ENCODE data around the gene CACNA2D2.

The CACNA2D2 gene

GRCh38 chr3:50430950-50431435 lies 72.4 kb downstream of the CACNA2D2 start:
- DNase-seq (ENCODE audit: low read depth in 2 of 3, low spot score in 2 of 3) = no peak

- no peak for DNase-seq (ENCODE audit: low read depth in 2 of 3, low spot score in 2 of 3)
Measured at GRCh38 chr3:50430191-50430590, 73.2 kb downstream of the CACNA2D2 start.

DNA sequence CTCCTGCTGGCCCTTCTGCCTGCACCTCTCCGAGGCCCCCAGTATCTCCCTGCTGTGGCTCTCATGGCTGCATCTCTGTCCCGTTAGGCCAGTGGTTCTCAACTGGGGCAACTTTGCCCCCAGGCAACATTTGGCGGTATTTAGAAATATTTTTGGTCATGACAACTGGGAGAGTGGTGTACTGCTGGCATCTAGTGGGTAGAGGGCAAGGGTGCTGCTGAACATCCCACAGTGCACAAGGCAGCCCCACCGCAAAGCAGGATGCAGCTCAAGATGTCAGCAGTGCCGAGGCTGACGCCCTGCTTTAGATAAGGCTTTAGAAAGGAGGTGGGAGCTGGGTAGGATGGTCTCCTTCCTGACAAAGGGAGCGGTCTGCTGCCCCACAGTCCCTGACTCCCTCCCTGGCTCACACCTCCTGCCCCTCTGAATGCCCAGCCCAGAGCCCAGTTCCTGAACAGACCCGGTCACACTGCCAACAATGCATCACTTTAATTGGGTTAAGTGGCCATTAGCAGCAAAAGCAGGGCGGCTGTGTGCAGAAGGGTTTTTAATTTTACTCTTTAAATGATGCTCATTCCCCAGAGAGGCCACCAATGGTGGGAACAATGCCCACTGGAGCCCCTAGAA lies 75.3 kb downstream of the CACNA2D2 start:
- no peak for DNase-seq (ENCODE audit: low read depth in 2 of 3, low spot score in 2 of 3)

DNA sequence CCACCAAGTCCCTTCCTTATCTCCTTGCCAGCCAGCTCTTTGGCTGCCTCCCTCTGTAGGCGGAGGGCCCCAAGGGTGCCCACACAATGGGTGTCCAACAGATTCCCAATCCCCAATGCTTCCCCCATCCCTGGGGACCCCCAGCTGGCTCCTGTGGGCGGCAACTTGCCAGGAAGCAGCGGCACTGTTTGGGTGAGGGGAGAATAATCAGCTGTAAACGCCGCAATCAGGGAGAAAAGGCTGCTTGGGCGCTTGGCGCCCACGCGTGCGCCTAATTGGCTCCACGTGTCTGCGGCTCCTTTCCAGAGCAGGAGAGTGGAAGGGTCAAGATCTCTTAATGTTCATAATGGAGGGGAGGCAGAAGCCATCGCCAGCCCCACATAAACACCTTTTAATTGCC lies 76.2 kb downstream of the CACNA2D2 start:
- no peak for DNase-seq (ENCODE audit: low read depth in 2 of 3, low spot score in 2 of 3)

DNA sequence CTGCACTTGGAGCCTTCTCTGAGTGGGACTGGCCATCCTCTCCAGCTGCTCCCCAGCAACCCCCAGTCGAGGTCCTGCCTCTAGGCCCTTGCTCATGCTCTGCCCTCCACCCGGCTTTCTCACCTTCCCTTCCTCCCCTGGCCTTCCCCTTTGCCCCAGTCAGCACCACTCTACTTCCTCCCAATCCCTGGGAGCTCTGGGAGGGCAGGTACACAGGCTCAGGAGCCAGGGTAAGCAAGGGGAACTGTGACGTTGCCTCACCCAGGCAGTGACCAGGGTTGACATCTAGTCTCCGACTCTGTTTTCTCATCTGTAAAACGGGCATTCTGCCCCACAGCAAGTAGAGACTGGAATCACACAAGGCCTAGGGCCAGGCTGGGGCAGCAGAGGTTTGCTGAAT lies 77.5 kb downstream of the CACNA2D2 start:
- no peak for DNase-seq (ENCODE audit: low read depth in 2 of 3, low spot score in 2 of 3)

GRCh38 chr3:50423543-50423942 lies 79.9 kb downstream of the CACNA2D2 start:
- DNase-seq (ENCODE audit: low read depth in 2 of 3, low spot score in 2 of 3) = no peak

DNA sequence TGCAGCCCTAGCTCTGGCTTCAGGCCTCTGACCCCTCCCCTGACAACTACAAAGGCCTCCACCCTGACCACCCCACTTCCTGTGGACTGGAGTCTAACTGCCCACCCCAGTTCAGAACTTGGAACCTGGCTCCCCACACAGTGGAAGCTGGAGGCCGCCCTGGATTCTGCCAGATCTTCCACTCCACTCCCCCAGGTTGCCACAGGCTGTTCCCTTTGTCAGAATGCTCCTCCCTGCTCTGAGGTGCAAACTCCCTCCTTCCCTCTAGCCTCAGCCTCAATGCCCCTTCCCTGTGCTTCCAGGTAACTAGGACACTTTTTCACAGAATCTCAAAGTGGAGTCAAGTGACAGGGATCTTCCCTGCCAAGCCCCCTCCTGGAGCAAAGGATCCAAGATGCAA lies 81.3 kb downstream of the CACNA2D2 start:
- no peak for DNase-seq (ENCODE audit: low read depth in 2 of 3, low spot score in 2 of 3)

- DNase-seq (ENCODE audit: low read depth in 2 of 3, low spot score in 2 of 3) = no peak
Measured at GRCh38 chr3:50419595-50420370, 83.7 kb downstream of the CACNA2D2 start.

GRCh38 chr3:50418850-50419249 lies 84.6 kb downstream of the CACNA2D2 start:
- no peak for DNase-seq (ENCODE audit: low read depth in 2 of 3, low spot score in 2 of 3)

- DNase-seq (ENCODE audit: low read depth in 2 of 3, low spot score in 2 of 3) = no peak
Measured at GRCh38 chr3:50417637-50418033, 85.8 kb downstream of the CACNA2D2 start.

DNA sequence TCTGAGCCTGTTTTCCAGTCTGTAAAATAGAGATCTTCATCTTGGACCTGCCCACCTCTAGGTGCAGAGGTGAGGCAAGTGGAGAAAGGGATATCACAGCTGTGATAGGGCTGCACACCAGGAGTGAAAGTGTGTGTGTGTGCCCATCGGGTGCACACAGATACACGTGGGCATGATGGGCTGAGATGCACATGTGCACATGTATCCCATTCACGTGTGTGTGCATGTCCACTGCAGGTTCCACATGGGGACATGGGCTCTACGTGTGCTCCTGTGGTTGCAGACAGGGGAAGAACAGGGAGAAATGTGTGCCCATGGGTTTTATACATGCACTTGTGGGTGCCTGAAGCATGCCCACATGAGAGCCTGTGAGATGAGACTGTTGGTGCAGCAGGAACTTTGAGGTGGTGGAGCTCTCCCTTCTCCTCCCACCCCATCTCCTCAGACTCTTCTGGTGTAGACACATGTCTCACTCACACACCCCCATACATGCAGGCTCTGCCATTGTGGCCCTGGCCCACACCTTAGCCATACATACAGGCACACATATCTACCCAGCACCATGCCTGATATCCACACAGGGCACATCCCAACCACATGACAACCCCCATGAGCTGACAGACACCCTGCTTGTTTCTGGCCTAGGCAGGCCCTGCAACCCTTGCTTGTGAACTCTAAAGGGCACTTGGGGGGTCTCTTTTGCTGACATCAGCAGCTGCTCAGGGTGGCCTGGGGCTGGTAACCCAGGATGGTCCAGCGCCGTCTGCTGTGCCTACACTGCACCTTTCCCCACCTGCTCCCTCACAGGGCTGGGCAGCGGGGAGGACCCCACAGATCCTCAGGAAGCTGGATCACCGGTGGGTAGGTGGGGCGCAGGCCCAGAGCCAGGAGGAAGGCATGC lies 86.4 kb downstream of the CACNA2D2 start:
- no peak for DNase-seq (ENCODE audit: low read depth in 2 of 3, low spot score in 2 of 3)

GRCh38 chr3:50415816-50416215 lies 87.6 kb downstream of the CACNA2D2 start:
- DNase-seq (ENCODE audit: low read depth in 2 of 3, low spot score in 2 of 3) = no peak

DNA sequence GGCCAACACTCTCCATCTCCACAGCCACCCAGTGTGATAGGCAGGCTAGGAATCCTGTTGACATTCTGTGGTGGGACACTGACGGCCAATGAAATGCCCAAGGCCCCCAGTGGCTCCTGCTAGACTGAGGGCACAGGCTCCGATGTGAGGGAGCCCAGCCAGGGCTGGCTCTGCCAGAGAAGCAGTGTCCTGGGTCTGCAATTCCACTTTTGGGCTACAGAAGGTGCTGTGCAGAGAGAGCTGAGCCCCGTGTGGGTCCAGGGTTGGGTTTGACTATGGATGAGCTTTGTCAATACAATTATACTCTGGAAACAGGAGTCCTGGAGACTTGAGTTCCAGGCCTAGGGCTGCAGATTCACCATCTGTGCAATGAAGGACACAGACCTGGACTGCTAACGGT lies 88.4 kb downstream of the CACNA2D2 start:
- DNase-seq (ENCODE audit: low read depth in 2 of 3, low spot score in 2 of 3) = no peak

GRCh38 chr3:50414616-50415015 lies 88.8 kb downstream of the CACNA2D2 start:
- DNase-seq (ENCODE audit: low read depth in 2 of 3, low spot score in 2 of 3) = no peak

GRCh38 chr3:50412231-50412754 lies 91.1 kb downstream of the CACNA2D2 start:
- DNase-seq (ENCODE audit: low read depth in 2 of 3, low spot score in 2 of 3) = no peak

DNA sequence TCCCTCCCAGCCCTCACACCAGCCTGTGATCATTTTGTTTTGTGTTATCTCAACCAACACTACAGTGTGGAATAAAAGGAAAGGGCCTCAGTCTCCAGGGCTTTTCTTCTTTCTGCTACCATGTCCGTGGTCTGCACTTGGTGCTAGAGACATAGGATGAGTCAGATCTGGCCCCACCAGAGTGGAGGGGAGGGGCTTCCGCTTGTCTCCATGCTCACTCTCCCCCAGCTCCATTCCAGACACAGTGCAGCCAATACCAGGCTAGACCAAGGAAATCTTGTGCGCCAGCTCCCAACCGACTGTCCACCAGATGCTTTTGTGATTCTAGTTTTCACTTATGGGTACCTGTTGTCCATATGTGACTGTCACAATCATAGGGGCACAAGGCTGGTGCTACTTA lies 92.2 kb downstream of the CACNA2D2 start:
- no peak for DNase-seq (ENCODE audit: low read depth in 2 of 3, low spot score in 2 of 3)

GRCh38 chr3:50410608-50411139 lies 92.8 kb downstream of the CACNA2D2 start:
- DNase-seq (ENCODE audit: low read depth in 2 of 3, low spot score in 2 of 3) = no peak

DNA sequence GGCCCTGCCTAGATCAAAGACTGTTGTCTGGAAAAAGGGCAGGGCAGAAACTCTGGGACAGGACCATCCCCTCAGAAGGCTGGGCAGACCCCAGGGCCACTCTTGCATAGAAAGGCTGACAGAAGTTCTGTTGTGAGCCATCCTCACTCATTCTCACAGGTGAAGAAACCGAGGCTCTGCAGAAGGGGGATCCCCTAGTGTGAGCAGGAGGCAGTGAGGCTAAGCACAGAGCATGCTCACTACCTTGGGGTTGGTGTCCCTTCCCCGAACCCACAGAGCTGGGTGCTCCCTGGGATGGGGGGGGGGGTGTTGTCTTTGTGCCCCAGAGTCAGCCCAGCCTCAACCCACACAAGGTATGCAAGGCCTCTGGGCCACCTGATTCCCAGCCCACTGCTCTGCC lies 93.2 kb downstream of the CACNA2D2 start:
- DNase-seq (ENCODE audit: low read depth in 2 of 3, low spot score in 2 of 3) = no peak

DNA sequence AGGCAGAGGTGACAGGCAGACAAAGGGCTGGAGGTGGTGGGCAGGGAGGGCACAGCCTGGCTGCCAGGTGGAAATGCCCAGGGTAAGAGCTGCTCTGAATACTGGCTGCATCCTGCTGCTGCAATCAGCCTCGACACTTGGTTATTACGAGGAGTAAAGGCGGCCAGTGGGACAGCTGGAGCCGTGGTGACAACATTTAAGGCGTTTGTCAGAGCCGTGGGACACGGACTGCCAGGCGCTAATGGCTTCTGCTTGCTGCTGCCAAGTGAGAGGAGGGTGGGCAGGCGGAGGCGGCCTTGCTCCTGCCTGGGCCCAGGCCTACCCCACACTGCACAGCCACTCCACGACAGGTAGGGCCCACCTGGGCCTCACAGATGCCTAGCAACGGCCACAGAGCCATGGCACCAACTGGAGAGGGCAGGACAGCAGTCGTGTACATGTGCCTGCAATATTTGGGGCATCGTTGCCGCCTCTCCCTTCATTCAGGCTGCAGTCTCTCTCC lies 94.9 kb downstream of the CACNA2D2 start:
- DNase-seq (ENCODE audit: low read depth in 2 of 3, low spot score in 2 of 3) = no peak

GRCh38 chr3:50406487-50406886 lies 96.9 kb downstream of the CACNA2D2 start:
- no peak for DNase-seq (ENCODE audit: low read depth in 2 of 3, low spot score in 2 of 3)

DNA sequence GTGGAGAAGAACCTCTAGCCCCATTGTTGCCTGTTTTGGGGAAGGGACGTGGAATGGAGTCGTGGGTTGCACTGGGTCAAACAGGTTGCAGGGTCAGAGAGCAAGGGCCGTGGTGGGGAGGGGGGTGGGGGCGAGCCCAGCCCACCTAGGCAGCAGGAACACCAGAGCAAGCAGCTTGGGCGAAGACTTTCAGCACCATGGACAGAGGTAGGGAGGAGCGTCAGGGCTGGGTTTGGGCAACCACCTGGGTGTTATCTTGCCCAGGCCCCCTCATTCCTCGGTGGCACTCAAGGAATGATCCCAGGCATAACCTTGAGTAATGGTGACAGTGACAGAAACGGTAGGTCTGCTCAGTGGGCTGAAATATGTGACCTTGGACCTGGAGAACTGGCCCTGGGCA lies 98.2 kb downstream of the CACNA2D2 start:
- DNase-seq (ENCODE audit: low read depth in 2 of 3, low spot score in 2 of 3) = peak in 1 of 3 experiments; percentile 18

Data from activated CD8-positive, alpha-beta memory T cell treated with anti-CD3 and anti-CD28 coated beads for 48 hours (primary cell).